HG02852 (cell line): ENCODE data around the gene CNPPD1.

Source experiments
- ATAC-seq: cut with Tn5 transposase; IDR thresholded peaks from one replicate; pipeline ENCODE4 v1.9.1; 2021; ENCODE audit warnings: mild to moderate bottlenecking, moderate library complexity; ENCODE audit not compliant: unreplicated experiment

CNPPD1 gene

GRCh38 chr2:219176818-219177551 lies at the start of gene CNPPD1:
Gene CNPPD1, minus strand, starts transcription at chr2:219176925. Its CDS starts 97 bp downstream, at chr2:219176828.
- peak; percentile 68 for ATAC-seq

- ATAC-seq = no peak
Observed at GRCh38 chr2:219225350-219225749, 48.6 kb upstream of the CNPPD1 start.

- ATAC-seq = no peak
Observed at GRCh38 chr2:219223831-219224610, 47.3 kb upstream of the CNPPD1 start.

GRCh38 chr2:219221957-219222518 lies 45.3 kb upstream of the CNPPD1 start:
- ATAC-seq = no peak

GRCh38 chr2:219220652-219221402 lies 44.1 kb upstream of the CNPPD1 start:
- ATAC-seq = no peak

- no peak for ATAC-seq
Observed at GRCh38 chr2:219219784-219220532, 43.2 kb upstream of the CNPPD1 start.

- peak; percentile 76 for ATAC-seq
Observed at GRCh38 chr2:219218732-219219701, 42.3 kb upstream of the CNPPD1 start, which contains the start of gene ABCB6. Gene ABCB6, minus strand, starts transcription at chr2:219218958. Its CDS starts 285 bp downstream, at chr2:219218673.

- ATAC-seq = peak; percentile 25
Observed at GRCh38 chr2:219218217-219218731, 41.5 kb upstream of the CNPPD1 start.

GRCh38 chr2:219216535-219216915 lies 39.8 kb upstream of the CNPPD1 start:
- ATAC-seq = no peak

- no peak for ATAC-seq
Observed at GRCh38 chr2:219215871-219216534, 39.3 kb upstream of the CNPPD1 start.

- no peak for ATAC-seq
Observed at GRCh38 chr2:219214786-219215185, 38.1 kb upstream of the CNPPD1 start.

GRCh38 chr2:219214141-219214540 lies 37.4 kb upstream of the CNPPD1 start:
- ATAC-seq = no peak

GRCh38 chr2:219213486-219214071 lies 36.9 kb upstream of the CNPPD1 start:
- ATAC-seq = no peak

GRCh38 chr2:219213026-219213415 lies 36.3 kb upstream of the CNPPD1 start:
- no peak for ATAC-seq

- no peak for ATAC-seq
Observed at GRCh38 chr2:219210886-219211362, 34.2 kb upstream of the CNPPD1 start.

- no peak for ATAC-seq
Observed at GRCh38 chr2:219210196-219210885, 33.6 kb upstream of the CNPPD1 start.
